ENCODE measurements around the gene CARD16.

DNA sequence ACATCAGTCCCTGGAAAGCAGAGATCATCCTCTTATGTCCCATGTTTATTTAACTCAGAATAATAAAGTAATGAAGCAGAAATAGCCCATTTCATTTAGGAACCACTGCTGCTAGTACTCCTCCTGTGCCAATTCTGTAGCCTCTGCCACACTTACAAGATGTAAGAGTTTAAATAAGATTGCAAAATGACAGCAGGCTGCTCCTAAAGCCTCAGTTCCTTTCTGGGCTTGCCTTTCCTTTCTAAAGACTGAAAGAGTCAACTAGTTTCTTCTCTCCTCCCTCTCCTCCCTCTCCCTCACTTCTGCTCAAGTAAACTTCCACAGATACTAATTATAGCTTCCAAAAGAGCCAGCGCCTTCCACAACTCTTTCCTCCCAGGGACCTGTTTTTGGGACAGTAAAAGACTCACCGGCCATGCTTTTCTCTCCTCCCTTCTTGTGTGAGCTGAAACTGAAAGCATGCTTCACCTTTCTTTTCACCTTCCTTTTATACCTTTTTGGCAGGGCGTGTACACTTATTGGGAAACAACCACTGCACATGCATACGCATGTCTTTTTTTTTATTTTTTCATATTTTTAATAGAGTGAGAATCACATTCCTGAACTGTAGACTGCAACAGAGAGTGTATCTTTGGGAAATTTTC is 26.1 kb upstream of the CARD16 start:
- no peak for TF ChIP-seq POLR2A (IDR thresholded peaks at IDR 0.05)
- TF ChIP-seq, protein P1, sequence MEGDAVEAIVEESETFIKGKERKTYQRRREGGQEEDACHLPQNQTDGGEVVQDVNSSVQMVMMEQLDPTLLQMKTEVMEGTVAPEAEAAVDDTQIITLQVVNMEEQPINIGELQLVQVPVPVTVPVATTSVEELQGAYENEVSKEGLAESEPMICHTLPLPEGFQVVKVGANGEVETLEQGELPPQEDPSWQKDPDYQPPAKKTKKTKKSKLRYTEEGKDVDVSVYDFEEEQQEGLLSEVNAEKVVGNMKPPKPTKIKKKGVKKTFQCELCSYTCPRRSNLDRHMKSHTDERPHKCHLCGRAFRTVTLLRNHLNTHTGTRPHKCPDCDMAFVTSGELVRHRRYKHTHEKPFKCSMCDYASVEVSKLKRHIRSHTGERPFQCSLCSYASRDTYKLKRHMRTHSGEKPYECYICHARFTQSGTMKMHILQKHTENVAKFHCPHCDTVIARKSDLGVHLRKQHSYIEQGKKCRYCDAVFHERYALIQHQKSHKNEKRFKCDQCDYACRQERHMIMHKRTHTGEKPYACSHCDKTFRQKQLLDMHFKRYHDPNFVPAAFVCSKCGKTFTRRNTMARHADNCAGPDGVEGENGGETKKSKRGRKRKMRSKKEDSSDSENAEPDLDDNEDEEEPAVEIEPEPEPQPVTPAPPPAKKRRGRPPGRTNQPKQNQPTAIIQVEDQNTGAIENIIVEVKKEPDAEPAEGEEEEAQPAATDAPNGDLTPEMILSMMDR (IDR thresholded peaks at IDR 0.05), result no peak
